Fibroblast of villous mesenchyme (primary cell): ENCODE measurements around the gene GNPNAT1. TPM values are rescaled to one million over a fixed set of nuclear protein-coding genes. Genes with fewer than 3 reads are reported as not detected.
"Not testable (repeated sequence)": the region's sequence is repeated elsewhere in the genome, so short reads cannot be mapped to it uniquely, and the experiment has no call there.

ENCODE experiments used
- DNase-seq: peaks from one replicate; pipeline ENCODE4 v3.0.0-alpha.2; 2010; ENCODE audit warnings: low read depth
- H3K4me3 ChIP-seq: 2 replicates; pipeline ENCODE4 v1.5.1; 2011; ENCODE audit warnings: low read depth, mild to moderate bottlenecking, low read length
- total RNA-seq: library from RNA; depleted of rRNA; stranded (reverse); fragments of >200 nt; gene quantifications from 2 replicates; pipeline ENCODE4 v1.2.3, GENCODE V29; 2012
- TF ChIP-seq, protein P1 (sequence below): IDR thresholded peaks from 2 replicates; pipeline ENCODE4 v1.5.1; 2012; ENCODE audit warnings: low read depth, mild to moderate bottlenecking, low read length; ENCODE audit not compliant: insufficient read depth

Gene GNPNAT1
- total RNA-seq, 1 donor = 31.1 TPM

DNA sequence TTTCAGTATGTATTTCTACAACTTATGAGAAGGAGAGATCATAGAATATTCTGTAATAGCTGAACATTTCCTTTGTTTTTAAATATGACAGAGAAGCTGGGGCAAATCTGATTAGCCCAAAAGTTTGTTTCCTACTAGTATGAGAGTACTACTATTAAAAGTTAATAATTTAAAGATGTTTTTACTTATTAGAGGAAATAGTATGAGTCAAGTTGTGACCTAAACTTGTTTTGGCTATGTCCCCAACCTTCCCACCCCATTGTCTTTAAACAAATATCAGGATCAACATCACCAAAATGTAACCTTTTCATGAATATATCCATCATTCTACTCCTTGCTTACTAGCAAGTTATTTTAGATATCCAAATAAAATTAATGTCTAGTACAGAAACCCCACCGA is 10.5 kb downstream of the GNPNAT1 start:
- no peak for DNase-seq
- H3K4me3 ChIP-seq = no peak overlapping the region
- TF ChIP-seq, protein P1, sequence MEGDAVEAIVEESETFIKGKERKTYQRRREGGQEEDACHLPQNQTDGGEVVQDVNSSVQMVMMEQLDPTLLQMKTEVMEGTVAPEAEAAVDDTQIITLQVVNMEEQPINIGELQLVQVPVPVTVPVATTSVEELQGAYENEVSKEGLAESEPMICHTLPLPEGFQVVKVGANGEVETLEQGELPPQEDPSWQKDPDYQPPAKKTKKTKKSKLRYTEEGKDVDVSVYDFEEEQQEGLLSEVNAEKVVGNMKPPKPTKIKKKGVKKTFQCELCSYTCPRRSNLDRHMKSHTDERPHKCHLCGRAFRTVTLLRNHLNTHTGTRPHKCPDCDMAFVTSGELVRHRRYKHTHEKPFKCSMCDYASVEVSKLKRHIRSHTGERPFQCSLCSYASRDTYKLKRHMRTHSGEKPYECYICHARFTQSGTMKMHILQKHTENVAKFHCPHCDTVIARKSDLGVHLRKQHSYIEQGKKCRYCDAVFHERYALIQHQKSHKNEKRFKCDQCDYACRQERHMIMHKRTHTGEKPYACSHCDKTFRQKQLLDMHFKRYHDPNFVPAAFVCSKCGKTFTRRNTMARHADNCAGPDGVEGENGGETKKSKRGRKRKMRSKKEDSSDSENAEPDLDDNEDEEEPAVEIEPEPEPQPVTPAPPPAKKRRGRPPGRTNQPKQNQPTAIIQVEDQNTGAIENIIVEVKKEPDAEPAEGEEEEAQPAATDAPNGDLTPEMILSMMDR = no peak

DNA sequence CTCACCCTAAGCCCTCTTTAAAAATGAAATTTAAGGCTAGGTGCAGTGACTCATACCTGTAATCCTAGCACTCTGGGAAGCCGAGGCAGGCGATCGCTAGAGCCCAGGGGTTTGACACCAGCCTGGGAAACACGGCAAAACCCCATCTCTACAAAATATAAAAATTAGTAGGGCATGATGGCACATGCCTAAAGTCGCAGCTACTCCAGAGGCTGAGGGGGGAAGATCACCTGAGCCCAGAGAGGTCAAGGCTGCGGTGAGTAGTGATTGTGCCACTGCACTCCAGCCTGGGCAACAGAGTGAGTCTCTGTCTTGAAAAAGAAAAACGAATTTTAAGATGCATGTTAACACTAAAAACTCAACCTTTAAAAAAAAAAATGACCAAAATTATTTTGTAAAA is 12.7 kb downstream of the GNPNAT1 start:
- no peak overlapping the region for H3K4me3 ChIP-seq
- TF ChIP-seq, protein P1 = no peak
- DNase-seq = no peak

DNA sequence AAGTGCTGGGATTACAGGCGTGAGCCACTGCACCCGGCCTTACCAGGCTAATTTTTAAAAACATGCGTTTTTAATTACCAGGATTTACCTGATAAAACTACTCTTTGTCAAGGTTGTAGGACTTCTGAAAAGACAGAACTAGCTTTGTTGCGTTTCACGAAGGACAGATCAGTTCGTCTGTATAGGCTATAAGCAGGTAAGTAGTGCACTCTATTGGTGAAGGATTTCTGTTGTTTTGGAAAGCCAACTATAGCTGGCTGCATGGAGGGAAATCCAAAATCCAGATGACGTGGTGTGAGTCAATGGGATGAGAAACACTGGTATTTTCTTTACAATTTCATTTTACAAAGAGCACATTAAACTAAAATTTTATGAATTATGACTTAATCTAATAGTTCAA is 14.6 kb downstream of the GNPNAT1 start:
- no peak for DNase-seq
- H3K4me3 ChIP-seq = no peak overlapping the region
- TF ChIP-seq, protein P1 = no peak

DNA sequence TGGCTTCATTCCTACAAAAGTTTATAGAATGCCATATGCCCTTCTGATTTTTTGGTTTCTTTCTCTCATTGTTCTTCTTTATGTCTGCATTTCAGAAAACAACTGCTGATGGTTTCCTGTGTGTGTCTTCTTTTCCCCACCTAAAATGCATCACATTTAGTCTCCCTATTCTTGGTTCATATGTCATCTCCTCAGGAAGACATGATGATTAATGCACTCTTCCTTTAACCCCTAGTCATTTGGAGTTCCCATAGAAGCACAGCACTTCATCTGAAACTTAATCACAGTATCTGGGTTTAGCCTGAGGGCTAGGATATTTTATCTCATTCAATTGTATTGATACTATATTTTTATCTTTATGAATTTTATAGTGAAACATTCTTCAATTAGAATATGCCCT is 21.5 kb downstream of the GNPNAT1 start:
- DNase-seq = no peak
- H3K4me3 ChIP-seq = no peak overlapping the region
- TF ChIP-seq, protein P1 = no peak

DNA sequence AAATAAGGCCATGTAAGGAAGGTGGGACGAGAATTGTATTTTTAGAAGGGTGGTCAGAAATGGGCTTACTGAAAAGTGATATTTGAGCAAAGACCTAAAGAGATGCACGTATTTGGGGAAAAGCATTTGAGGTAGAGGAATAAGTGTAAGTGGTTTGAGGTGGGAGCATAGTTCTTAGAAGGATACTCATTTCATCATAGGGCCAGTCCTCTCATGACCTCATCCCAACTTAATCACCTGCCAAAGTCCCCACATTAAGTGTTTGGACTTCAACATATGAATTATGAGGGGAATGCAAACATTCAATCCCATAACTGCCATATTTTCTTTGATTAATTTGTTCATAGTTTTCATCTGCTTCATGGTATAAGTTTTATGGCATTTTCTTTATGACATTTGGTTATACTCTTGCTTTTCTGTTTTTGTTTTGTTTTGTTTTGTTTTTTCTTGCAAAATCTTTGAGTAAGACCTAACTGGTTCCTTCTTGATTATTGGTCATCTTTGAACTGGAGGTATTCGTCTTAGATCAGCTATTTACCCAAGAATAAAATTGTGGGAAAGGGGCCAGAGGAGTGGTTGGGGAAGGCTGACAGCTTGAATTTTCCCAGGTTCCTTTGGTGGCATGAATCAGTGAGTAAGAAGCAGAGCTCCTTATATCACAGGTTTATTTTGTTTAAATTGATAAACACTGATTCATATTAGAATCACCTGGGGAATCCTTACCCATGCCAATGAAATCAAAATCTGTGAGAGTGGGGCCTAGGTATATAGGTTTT is 24.2 kb downstream of the GNPNAT1 start:
- DNase-seq = peak; percentile 53
- no peak overlapping the region for H3K4me3 ChIP-seq
- TF ChIP-seq, protein P1 = no peak

DNA sequence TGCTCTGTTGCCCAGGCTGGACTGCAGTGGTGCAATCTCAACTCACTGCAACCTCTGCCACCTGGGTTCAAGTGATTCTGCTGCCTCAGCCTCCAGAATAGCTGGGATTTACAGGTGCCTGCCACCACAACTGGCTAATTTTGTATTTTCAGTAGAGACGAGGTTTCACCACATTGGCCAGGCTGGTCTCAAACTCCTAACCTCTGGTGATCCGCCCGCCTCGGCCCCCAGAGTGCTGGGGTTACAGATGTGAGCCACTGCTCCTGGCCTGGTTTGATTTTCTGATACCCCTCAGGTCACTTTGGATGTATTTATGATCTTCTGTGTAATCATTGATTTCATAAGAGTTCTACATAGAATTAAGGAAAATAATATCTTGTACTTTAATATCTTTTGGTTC is 28.5 kb downstream of the GNPNAT1 start:
- DNase-seq = not testable (repeated sequence)

DNA sequence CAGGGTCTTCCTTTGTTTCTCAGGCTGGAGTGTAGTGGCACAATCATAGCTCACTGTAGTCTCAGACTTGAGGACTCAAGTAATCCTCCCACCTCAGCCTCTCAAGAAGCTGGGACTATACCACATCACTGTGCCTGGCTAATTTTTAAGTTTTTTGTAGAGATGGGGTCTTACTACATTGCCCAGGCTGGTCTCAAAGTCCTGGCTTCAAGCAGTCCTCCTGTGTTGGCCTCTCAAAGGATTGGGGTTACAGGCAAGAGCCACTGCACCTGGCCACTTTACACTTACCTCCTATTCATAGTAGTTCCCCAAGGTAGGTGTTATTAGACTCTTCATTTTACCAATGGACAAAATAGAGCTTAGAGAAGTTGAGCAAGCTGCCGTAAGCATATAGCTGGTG is 32.3 kb downstream of the GNPNAT1 start:
- TF ChIP-seq, protein P1 = no peak
- H3K4me3 ChIP-seq = no peak overlapping the region
- no peak for DNase-seq

More for the DNA sequence above, 28.5 kb downstream of the GNPNAT1 start:
- H3K4me3 ChIP-seq = not testable (repeated sequence)
